Stimulated activated CD8-positive, alpha-beta memory T cell treated with anti-CD3 and anti-CD28 coated beads, Interleukin-15, amount 100 ng/mL, for 4 hours (primary cell): ENCODE results near the gene EI24.

ENCODE experiments used
- DNase-seq, 2 donors: peaks; one replicate each; pipeline ENCODE4 v3.0.0-alpha.2; 2020; ENCODE audit warnings: low read depth in 2 of 2

Gene EI24

DNA sequence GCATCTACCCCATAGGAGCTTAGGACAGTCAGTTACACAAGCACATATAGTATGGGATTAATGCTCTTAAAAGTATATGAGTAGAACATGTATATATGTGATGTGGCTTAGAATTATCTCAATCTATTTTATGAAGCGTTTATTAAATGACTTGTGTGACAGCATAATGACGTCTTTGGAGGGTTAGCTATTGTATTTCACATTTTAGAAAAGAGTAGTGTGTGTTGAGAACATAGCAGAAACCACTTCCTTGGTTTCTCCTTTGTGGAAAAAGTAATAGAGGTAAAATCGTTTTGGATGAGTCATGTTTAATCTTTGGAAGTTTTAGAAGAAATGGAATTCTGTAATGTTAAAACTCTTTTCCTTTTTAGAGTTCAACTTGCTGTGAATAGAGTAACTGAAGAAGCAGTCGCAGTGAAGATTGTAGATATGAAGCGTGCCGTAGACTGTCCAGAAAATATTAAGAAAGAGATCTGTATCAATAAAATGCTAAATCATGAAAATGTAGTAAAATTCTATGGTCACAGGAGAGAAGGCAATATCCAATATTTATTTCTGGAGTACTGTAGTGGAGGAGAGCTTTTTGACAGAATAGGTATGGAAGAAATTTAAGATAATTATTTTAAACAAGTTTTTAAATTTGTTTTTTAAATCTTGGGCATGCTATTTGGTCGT is 58.1 kb downstream of the EI24 start:
- DNase-seq = no peak
